MG63 (cell line): ENCODE data around the gene PPP1R17. TPM values are rescaled to one million over a fixed set of nuclear protein-coding genes. Genes with fewer than 3 reads are reported as not detected.

Experiments
- DNase-seq: peaks from one replicate; pipeline ENCODE4 v3.0.0-alpha.2; 2020
- H3K27me3 ChIP-seq: fragments of 250-450 bp; sonication (Bioruptor Pico); 2 replicates; pipeline ENCODE4 v1.5.1; 2020; ENCODE audit warnings: mild to moderate bottlenecking, moderate library complexity
- H3K36me3 ChIP-seq: fragments of 250-450 bp; sonication (Bioruptor Pico); 2 replicates; pipeline ENCODE4 v1.5.1; 2020; ENCODE audit warnings: mild to moderate bottlenecking, moderate library complexity
- H3K4me3 ChIP-seq: fragments of 250-450 bp; sonication (Bioruptor Pico); 2 replicates; pipeline ENCODE4 v1.5.1; 2020; ENCODE audit warnings: mild to moderate bottlenecking, moderate library complexity
- H3K9me3 ChIP-seq: fragments of 250-450 bp; sonication (Bioruptor Pico); 2 replicates; pipeline ENCODE4 v1.5.1; 2020; ENCODE audit warnings: mild to moderate bottlenecking, moderate library complexity
- total RNA-seq: library from RNA; depleted of rRNA; stranded (reverse); fragments of >200 nt; shearing (Covaris generic); gene quantifications from 2 replicates; pipeline ENCODE4 v1.2.3, GENCODE V29; 2014; ENCODE audit warnings: low replicate concordance; rRNA removed

PPP1R17 gene
- total RNA-seq, 1 experiment from 2014 or later = not detected

DNA sequence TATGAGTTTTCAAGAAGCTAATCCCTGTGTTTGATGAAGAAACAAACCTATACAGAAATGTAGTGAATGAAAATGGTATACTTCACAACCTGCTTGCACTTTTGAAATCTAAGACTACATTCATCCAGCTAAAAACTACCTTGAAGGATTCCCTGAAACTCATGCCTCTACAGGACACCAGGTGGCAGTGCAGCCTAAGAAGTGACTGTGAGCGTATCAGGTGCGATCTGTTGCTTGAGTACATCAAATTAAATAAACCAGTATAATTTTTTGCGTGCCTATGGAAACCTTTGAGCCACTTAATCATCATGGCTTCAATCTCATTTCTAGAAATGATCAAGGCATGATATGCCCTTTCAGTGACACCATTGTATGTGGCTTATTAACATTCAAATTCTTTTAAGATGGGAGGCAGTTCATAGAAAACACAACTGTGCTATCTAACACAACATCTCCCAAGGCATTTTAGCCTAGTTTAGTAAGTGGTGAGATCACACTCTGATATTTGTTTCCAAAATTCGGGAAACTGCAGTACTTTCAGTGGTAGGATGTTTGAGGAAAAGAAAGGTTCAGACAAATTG lies 57.4 kb downstream of the PPP1R17 start:
- DNase-seq = peak; percentile 53
- H3K36me3 ChIP-seq = no peaks in the 10 kb centered on the region; the same call in 1 of the 2 replicates
- H3K4me3 ChIP-seq = no peak overlapping the region
- no peaks in the 10 kb centered on the region for H3K9me3 ChIP-seq
- H3K27me3 ChIP-seq = no peaks in the 10 kb centered on the region

DNA sequence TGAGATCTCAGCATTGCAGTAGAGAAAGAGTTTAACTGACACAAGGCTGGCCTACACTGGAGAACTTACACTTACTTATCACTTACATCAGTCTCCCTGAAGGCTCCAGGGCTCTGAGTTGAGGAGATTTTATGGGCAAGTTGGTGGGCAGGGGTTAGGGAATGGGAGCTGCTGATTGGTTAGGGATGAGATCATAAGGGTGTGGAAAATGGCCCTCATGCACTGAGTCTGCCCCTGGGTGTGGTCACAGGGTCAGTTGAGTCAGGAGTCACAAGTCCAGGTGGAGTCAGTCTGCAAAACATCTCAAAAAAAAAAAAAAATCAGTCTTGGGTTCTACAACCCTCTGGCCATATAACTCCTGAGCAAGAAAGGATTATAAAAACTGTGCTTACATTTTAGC lies 60.5 kb downstream of the PPP1R17 start:
- Histone ChIP-seq H3K27me3 (no peaks in the 10 kb centered on the region), H3K36me3 (no peaks in the 10 kb centered on the region; the same call in 1 of the 2 replicates), H3K4me3 (no peak overlapping the region), H3K9me3 (no peaks in the 10 kb centered on the region)
- no peak for DNase-seq

DNA sequence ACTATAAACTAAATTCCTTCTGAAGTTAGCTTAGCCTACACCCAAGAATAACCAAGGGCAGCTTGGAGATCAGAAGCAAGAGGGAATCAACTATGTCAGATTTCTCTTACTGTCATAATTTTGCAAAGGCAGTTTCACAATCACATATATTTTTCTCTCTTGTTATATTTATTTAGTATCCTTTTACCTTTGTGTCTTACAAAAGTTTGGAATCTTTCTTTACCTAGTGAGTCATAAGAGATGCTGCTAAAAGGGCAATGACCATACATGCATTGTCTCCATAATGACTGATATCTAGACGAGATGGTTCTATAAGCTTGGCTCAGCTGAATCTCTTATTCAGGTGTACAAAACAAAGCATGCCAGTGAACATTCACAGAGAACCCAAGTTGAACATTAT lies 61.1 kb downstream of the PPP1R17 start:
- Histone ChIP-seq H3K27me3 (no peaks in the 10 kb centered on the region), H3K4me3 (no peak overlapping the region)
- no peak for DNase-seq

DNA sequence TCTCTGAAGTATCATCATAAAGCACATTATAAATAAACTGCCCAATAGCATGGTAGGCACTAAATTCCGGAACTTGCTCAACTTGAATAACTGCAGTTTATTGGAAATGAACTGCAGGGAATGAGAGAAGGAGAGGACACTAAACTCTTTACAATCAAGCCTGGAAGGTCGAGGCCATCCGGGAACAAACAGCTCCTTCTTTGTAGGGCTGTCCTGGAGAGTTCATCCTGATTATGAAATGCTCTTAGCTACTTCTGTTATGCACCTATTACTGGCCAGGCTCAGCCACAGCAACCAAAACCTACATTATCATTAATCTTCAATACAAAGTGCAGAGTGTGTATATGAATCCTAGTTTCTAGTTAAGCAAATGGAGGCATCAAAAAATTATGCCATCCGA lies 64.7 kb downstream of the PPP1R17 start:
- Histone ChIP-seq H3K36me3 (no peaks in the 10 kb centered on the region; the same call in 1 of the 2 replicates), H3K4me3 (no peak overlapping the region), H3K9me3 (no peaks in the 10 kb centered on the region), H3K27me3 (no peaks in the 10 kb centered on the region)
- no peak for DNase-seq

More for the DNA sequence above, 61.1 kb downstream of the PPP1R17 start:
- no peaks in the 10 kb centered on the region for H3K9me3 ChIP-seq
- no peaks in the 10 kb centered on the region; the same call in 1 of the 2 replicates for H3K36me3 ChIP-seq

Other genes starting within 250 kb of the PPP1R17 start
- not detected in 2 replicates for gene ITPRID1, start 173.1 kb upstream of the PPP1R17 start, total RNA-seq